Measurements from ENCODE around the gene TRDMT1. TPM values are rescaled to one million over a fixed set of nuclear protein-coding genes. Genes with fewer than 3 reads are reported as not detected.

Gene TRDMT1
- total RNA-seq, 1 experiment from 2014 or later, result 20.2 TPM

DNA sequence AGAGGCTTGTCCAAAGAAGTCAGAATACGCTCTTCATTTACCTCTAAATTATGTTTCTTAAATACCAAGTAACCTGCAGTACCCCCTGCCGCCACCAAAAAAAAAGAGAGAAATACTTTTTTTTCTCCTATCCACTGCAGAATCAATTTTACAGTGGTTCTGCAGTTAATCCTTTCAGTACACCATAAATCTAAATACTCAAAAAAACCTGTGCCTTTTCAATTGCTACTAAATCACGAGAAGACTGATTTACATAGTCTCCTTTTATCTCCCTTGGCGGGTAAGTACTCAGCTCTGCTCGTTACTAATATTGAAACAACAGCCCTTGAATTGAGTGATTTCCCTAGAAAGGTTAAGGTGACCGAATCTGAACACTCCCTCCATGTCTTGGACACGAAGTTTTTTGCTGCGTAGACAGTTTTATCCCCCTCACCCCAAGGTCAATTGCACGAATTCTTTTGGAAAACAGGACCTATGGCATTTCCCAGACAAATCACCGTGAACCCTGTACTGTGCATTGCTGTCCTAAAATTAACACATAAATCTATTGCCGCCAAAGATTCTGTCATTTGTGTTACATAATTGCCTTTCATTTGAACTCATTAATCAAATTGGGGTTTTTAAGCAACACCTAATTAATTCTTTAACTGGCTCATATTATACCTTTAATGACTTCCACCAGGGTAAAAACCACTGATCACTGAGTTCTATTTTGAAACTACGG, 26.1 kb upstream of the TRDMT1 start:
- peaks cover 16% of the 10 kb centered on the region for H3K23me2 ChIP-seq (ENCODE audit: insufficient read length, low read depth, low read length, poor library complexity, severe bottlenecking)
- H3K9ac ChIP-seq (ENCODE audit: extremely low read depth, insufficient read length, low read length), result no peak overlapping the region
- H3K79me1 ChIP-seq (ENCODE audit: insufficient read depth, low read depth, low read length, poor library complexity, severe bottlenecking), result no peaks in the 10 kb centered on the region
- peaks cover 4% of the 10 kb centered on the region; the same call in 1 of the 2 replicates for H3K4me1 ChIP-seq (ENCODE audit: insufficient read depth, low read length)
- H3K27me3 ChIP-seq (ENCODE audit: insufficient read depth, low read length), result peaks cover 7% of the 10 kb centered on the region; the same call in 1 of the 2 replicates
- H4K8ac ChIP-seq (replicated peaks; ENCODE audit: insufficient read length, low read depth, low read length), result no peak overlapping the region
- H3K23ac ChIP-seq (ENCODE audit: insufficient read length, low read depth, low read length), result no peak overlapping the region
- H3K4ac ChIP-seq (ENCODE audit: low read depth, low read length), result no peak overlapping the region
- Mint-ChIP-seq H3K4me3 (peak overlapping the region; percentile 74 to 85), H3K27me3 (ENCODE audit: low read depth) (peaks cover 28% of the 10 kb centered on the region), H3K9me3 (no peaks in the 10 kb centered on the region; a peak in 1 of 5 replicates), H3K36me3 (ENCODE audit: insufficient read depth in 1 of 3, low read depth in 3 of 3) (peaks cover 4 to 18% (median 11%) of the 10 kb centered on the region in 3 experiments; a peak in 6 of 7 replicates), H3K27ac (no peak overlapping the region; a peak in 1 of 7 replicates), H3K4me1 (peaks cover 29 to 33% of the 10 kb centered on the region in 2 experiments)
- H2BK20ac ChIP-seq (ENCODE audit: low read depth, low read length, poor library complexity, severe bottlenecking), result no peak overlapping the region
- H2AFZ ChIP-seq (ENCODE audit: low read length), result no peak overlapping the region
- no peak overlapping the region for H2BK120ac ChIP-seq (ENCODE audit: low read depth, low read length, poor library complexity, severe bottlenecking)
- H3K79me2 ChIP-seq (ENCODE audit: insufficient read depth, low read length), result no peaks in the 10 kb centered on the region
- no peak overlapping the region for H3K14ac ChIP-seq (ENCODE audit: insufficient read depth, low read length)
- no peak overlapping the region for H3T11ph ChIP-seq (ENCODE audit: low read length)
- no peak overlapping the region for H4K91ac ChIP-seq (ENCODE audit: insufficient read length, low read depth, low read length)
- H4K5ac ChIP-seq (ENCODE audit: insufficient read length, low read depth, low read length), result no peak overlapping the region
- H3K4me2 ChIP-seq (ENCODE audit: insufficient read depth, insufficient read length, low read length), result peak overlapping the region; percentile 85
- H2BK5ac ChIP-seq (ENCODE audit: insufficient read length, low read length), result no peak overlapping the region
- TF ChIP-seq, protein P1, sequence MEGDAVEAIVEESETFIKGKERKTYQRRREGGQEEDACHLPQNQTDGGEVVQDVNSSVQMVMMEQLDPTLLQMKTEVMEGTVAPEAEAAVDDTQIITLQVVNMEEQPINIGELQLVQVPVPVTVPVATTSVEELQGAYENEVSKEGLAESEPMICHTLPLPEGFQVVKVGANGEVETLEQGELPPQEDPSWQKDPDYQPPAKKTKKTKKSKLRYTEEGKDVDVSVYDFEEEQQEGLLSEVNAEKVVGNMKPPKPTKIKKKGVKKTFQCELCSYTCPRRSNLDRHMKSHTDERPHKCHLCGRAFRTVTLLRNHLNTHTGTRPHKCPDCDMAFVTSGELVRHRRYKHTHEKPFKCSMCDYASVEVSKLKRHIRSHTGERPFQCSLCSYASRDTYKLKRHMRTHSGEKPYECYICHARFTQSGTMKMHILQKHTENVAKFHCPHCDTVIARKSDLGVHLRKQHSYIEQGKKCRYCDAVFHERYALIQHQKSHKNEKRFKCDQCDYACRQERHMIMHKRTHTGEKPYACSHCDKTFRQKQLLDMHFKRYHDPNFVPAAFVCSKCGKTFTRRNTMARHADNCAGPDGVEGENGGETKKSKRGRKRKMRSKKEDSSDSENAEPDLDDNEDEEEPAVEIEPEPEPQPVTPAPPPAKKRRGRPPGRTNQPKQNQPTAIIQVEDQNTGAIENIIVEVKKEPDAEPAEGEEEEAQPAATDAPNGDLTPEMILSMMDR (conservative IDR thresholded peaks at IDR 0.05), result peak; percentile 61
- no CpG with 5 or more reads among the region's 12 CpGs for WGBS (ENCODE audit: extremely low coverage, insufficient read length, low lambda C conversion rate)
- H3K9me3 ChIP-seq (ENCODE audit: control insufficient read depth, low read depth, low read length), result no peaks in the 10 kb centered on the region
- no peak overlapping the region for H3K56ac ChIP-seq (ENCODE audit: insufficient read length, low read depth, low read length)
- no peak for DNase-seq
- H2AK5ac ChIP-seq (ENCODE audit: insufficient read length, low read length), result no peak overlapping the region
- no peaks in the 10 kb centered on the region for H4K20me1 ChIP-seq (ENCODE audit: control insufficient read depth, insufficient read depth, insufficient read length)
- H3K18ac ChIP-seq (ENCODE audit: insufficient read length, low read depth, low read length), result no peak overlapping the region
- no peak overlapping the region for H3K27ac ChIP-seq (ENCODE audit: insufficient read length, low read depth, low read length)
- no peak overlapping the region for H2BK12ac ChIP-seq (ENCODE audit: insufficient read length, low read depth, low read length)
- no peak overlapping the region for H2BK15ac ChIP-seq (ENCODE audit: low read depth, low read length)

All from H9 (cell line).